CD4-positive, alpha-beta T cell treated with Interleukin-4 for 1 hour (primary cell): ENCODE results near the gene TFAP2A.

Source experiments
- DNase-seq, 2 donors: peaks; one replicate each; pipeline ENCODE4 v3.0.0-alpha.2; 2020 to 2022

The TFAP2A gene

DNA sequence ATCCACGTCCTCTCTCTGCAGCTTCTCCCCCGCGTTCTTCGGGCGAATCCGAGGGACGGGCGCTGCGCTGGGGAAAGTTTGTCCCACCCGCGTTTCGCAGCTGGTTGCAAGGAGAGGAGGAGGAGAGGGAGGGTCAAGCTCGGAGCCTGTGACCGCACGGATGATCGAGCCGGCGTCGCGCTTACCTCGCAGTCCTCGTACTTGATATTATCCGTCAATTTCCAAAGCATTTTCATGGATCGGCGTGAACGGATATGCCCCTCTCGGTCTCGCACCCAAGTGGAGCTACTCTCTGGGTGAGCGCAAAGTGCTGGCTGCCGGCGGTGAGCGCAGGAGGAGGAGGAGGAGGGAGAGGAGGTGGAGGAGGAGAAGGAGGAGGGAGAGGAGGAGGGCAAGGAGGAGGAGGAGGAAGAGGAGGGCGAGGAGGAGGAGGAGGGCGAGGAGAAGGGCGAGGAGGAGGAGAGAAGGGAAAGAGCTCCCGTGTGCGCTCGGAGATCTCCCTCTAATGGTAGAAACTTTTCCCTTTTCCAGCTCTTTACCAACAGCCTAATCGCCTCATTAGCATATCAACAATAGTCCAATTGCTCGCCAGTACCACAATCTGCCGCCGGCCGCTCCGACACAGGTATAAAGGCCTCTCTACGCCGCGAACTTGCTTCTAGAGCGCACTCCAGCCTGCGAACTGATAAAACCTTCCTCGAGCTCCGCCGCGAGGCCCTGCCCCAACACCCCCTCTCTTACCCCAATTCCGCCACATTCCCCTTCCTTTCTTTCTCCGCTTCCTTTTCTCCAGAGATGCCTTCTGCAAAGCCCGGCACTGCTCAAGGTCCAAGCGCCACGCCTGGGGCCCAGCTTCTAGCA, at the start of gene TFAP2A:
Gene TFAP2A, minus strand, starts transcription at position 319 of the 861 bp plus-strand sequence. Its CDS starts 83 bp downstream, at position 236.
- DNase-seq, result no peak

DNA sequence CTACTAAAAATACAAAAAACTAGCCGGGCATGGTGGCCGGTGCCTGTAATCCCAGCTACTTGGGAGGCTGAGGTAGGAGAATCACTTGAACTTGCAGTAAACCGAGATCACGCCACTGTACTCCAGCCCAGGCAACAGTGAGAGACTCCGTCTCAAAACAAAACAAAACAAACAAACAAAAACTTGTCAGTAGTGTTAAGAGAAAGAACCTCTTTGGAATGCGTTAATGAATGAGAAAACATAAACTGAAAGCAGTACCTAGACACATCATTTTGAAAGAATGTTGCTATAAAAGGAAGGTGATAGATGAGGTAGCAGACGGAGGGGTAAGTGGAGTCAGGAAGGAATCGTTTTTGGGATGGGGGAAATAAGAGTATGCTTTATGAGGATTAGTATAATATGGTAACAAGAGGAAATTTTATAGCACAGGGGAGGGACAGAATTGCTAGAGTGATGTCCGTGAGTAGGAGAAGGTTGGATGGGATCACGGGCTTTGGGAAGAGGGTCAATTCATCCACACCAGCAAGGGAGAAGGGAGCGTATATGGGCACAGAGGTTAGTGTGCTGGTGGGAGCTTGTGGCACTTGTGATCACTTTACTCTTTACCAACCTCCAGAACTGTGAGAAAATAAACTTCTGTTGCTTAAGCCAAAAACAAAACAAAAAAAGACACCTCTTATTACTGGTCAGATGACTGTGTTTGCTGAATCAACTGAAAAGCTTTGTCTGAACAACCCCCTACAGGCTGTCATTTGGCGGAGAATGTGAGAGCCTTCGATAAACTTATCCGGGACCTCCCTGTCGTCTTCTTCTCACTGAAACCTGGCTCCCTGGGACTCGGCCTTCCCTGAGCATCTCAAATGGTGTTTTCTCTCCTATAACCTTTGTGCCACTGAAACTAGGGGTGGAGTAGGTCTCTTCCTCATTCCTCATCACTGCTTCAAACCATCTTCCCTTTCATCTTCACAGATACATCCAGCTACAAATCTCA, 48.9 kb upstream of the TFAP2A start:
- DNase-seq, result no peak

DNA sequence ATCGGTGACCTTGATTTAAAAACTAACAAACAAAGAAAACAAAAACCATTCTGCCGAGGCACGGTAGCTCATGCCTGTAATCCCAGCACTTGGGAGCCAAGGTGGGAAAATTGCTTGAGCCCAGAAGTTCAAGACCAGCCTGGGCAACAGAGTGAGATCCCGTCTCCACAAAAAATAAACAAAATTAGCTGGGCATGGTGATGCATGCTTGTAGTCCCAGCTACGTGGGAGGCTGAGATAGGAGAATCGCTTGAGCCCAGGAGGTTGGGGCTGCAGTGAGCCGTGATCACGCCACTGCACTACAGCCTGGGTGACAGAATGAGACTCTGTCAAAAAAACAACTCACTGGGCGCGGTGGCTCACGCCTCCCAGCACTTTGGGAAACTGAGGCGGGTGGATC, 48.2 kb upstream of the TFAP2A start:
- DNase-seq, result no peak

DNA sequence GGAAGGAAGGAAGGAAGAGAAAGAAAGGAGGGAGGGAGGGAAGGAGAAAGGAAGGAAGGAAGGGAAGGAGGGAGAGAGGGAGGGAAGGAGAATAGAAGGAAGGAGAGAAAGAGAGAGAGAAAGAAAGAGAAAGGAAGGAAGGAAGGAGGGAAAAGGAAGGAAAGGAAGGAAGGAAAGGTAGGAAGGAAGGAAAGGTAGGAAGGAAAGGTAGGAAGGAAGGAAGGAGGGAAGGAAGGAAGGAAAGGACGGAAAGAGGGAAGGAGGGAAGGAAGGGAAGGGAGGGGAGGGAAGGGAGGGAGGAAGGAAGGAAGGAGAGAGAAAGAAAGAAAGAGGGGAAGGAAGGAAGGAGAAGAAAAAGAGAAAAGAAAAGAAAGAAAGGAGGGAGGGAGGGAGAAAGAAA, 47.0 kb upstream of the TFAP2A start:
- DNase-seq, result no peak

GRCh38 chr6:10460096-10460495, 45.2 kb upstream of the TFAP2A start:
- DNase-seq, result no peak

- DNase-seq, result no peak
Measured at GRCh38 chr6:10458287-10458686, 43.4 kb upstream of the TFAP2A start.

- no peak for DNase-seq
Measured at GRCh38 chr6:10453596-10453995, 38.7 kb upstream of the TFAP2A start.

DNA sequence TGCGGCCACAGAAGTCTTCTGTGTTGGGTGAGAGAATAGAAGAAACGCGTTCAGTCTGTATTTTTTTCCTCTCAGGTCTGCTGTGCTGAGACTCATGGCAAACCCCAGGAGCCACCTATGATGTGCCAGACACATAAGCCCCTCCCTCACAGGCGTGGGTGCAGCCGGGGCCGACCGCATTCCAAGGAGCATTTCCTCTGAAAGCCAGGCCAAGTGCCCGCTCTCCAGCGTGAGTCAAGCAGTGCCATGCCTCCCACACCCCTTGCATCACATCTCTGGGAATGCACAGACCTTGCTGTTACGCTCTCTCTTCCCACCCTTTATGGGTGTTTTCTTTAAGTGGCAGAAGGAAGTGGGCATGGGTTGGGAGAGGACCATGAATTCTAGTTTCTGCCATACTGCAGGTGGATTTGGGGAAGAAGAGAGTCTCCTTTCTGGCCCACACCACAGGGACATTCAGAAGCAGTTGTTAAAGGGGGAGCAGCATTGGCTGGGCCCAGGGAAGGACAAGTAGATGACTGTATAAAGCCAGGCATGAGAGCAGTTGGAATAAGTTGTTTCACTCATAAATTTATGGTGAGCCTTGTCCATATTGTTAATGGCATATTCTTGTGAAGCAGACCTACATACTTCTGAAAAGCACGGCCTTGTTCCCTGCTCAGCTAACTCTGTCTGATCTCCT, 37.1 kb upstream of the TFAP2A start:
- DNase-seq, result no peak

DNA sequence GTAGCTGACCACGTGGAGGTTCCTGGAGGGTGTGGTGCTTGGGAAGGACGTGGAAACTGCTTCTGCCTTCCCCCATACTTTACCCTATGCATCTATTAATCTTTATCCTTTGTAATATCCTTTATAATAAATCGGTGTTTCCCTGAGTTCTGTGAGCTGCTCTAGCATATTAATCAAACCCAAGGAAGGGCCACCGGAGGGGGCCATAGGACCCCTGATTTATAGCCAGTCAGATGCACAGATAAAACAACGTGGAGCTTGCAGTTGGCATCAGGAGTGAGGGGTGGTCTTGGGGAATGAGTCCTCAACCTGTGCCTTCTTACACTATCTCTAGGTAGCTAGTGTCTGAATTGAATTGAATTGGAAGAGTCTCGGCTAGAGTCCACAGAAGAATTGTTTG, 36.5 kb upstream of the TFAP2A start:
- no peak for DNase-seq

- DNase-seq, result no peak
Measured at GRCh38 chr6:10449751-10450150, 34.9 kb upstream of the TFAP2A start.

DNA sequence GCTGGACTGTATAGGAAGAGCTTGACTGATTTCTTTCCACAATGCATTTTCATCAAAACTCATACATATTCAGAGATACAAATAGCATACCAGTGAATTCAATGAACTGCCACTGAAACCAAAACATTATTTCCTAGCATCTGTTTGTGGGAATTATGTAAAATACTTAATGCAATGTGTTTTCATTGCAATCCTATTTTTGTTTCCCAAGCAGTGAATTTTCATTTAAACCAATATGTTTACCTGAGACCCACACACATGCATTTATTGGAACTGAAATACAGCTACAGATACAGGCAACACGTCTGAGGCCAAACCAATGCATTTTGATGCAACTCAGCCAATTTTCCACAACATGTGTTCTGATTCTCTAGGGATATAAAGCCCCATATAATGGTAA, 33.2 kb upstream of the TFAP2A start:
- no peak for DNase-seq

- DNase-seq, result no peak
Measured at GRCh38 chr6:10446548-10446947, 31.7 kb upstream of the TFAP2A start.

DNA sequence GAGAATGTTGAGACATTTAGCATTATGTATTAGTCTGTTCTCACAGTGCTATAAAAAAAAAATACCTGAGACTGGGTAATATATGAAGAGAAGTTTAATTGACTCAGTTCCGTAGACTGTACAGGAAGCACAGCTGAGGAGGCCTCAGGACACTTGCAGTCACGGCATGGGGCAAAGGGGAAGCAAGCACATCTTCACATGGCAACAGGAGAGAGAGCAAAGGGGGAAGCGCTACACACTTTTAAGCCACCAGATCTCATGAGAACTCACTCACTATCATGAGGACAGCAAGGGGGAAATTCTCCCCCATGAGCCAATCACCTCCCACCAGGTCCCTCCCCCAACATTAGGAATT, 26.8 kb upstream of the TFAP2A start:
- DNase-seq, result no peak

DNA sequence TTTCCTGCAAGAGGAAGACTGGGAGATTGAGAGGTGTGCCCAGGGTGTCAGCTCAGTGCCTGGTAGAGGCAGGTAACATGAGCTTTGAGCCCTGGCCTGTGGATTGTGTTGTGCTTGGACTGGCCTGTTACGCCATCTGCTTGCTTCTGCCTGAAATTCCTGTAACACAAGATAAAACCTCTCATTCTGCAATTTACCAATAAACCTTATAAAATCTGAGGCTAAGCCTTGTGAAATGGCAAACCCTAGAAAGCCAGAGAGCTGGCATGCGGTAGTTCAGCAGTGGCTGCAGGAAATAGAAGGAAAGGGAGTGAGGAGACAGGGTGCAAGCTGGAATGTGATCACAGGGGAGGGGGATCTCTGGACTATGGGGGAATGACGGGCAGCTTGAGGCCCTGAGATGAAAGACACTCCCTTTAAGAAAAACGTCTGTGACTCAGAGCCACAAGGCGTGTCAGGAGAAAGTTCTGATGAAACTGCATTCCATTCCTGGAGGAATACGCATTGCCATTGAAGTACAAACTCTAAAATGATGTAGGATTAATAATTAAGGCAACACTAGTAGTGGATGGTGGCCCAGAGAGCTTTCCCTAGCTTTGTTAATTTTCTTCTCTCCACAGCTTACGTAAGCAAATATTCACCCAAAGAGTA, 26.3 kb upstream of the TFAP2A start:
- no peak for DNase-seq

DNA sequence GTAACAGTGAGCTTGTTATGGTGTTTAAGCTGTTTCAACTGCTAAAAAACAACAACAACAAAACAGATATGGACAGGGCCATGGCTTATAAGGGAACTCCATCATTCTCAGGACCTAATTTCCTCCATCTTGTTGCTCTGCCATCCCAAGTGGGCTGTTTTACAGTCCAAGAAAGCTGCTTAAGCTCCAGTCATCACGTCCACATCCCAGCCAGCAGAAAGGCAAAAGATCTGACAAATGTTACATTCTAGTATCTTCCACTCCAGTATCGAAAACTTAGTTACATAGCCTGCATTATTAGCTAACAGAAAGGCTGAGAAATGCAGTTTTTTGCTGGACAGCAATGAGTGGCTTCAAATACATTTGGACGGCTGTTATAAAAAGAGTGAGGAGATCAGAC, 23.0 kb upstream of the TFAP2A start:
- no peak for DNase-seq

DNA sequence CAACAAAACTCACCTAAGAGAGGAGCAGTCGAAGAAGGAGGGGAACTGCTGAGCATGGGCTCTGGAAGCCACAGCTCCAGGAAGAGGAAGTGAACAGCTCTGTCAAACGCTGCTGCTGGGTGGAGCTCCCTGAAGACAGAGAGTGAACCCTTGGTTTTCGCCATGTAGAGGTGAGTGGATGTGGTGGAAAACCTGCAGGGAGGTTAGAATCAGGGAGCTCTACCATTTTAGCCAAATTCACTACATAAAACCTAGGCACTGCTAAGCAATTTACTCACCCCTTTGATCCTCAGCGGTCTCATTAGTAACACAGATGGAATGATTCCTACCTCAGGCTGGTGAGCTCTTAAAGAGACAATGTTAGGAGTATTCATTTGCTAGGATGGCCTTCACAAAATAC, 19.4 kb upstream of the TFAP2A start:
- DNase-seq, result no peak

DNA sequence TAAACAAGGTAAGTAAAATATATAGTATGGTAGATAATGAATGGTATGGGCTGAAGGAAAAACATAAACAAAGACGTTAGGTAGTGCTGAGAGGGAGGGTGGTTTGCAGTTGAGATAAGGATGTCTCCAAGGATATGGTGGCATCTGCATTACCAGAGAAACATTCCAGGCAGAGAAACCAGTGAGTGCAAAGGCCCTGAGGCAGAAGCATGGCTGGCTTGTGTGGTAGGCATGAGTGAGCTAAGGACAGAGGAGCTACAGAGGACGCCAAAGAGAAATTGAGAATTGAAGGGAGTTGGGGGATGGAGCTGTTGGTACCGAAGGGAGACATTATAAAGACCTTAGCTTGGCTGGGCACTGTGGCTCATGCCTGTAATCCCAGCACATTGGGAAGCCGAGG, 18.4 kb upstream of the TFAP2A start:
- no peak for DNase-seq

DNA sequence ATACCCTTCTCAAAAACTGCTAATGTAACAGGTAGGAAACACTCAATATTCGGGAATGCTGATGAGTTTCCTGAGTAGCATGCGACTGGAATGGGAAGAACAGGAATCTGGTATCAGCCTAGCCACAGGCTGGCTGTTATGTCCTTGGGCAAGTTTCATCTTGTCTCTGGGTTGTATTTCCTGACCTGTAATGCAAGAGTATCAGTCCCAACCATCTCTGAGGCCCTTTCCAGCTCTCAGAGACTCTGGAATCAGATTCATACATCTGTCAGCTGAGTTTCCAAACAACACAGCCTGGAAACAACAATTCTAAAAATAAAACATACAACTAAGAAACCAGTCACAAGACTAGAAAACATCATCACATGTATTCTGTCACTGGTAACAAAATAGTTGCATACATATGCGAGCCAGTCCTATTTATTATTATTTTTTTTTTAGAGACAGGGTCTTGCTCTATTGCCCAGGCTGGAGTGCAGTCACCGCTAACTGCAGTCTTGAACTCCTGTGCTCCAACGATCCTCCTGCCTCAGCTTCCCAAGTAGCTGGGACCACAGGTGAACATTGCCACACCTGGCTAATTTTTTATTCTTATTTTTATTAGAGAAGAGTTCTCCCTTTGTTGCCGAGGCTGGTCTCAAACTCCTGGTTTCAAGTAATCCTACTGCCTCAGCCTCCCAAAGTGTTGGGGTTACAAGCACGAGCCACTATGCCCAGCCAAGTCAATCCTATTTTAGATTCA, 16.7 kb upstream of the TFAP2A start:
- DNase-seq, result no peak

GRCh38 chr6:10429638-10430427, 15.0 kb upstream of the TFAP2A start:
- no peak for DNase-seq

- DNase-seq, result no peak
Measured at GRCh38 chr6:10426781-10427279, 12.0 kb upstream of the TFAP2A start.
